GM19025 (cell line): Measurements from ENCODE around the gene TUFM.
"Not testable (repeated sequence)": the region's sequence is repeated elsewhere in the genome, so short reads cannot be mapped to it uniquely, and the experiment has no call there.

Experiments used
- ATAC-seq: cut with Tn5 transposase; IDR thresholded peaks from one replicate; pipeline ENCODE4 v1.9.1; 2021; ENCODE audit warnings: mild to moderate bottlenecking, low read depth, moderate library complexity; ENCODE audit not compliant: unreplicated experiment

The TUFM gene

GRCh38 chr16:28820016-28820415 is 26.1 kb downstream of the TUFM start:
- ATAC-seq: no peak

GRCh38 chr16:28807445-28808120 is 38.6 kb downstream of the TUFM start:
- not testable (repeated sequence) for ATAC-seq

DNA sequence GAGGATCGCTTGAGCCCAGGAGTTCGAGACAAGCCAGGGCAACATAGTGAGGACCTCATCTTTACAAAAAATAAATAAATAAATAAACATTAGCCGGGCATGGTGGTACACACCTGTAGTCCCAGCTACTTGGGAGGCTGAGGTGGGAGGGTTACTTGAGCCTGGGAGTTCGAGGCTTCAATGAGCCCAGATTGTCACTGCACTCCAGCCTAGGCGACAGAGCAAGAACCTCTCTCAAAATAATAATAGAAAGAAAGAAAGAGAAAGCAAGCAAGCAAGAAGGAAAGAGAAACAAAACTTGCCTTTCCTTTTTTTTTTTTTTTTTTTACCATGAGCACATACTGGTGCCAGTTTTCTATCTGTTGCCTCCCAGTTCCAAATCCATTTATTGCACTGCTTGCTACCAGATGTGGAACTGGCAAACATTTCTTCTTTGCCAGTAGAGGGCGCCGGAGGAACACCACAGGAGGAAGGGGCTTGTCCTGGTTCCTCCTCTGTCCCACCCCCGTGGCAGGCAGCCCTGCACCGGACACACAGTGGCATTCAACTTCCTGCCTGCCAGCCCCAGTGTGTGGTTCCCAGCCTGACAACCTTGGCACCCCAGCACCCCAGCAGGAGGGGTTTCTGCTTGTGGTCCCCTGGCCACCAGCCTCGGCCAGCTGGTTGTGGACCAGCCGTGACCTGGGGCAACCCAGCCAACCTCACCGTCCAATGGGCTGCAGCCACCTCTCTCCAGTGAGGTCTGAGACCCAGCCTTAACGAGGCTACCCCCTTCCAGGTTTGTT is 43.7 kb downstream of the TUFM start:
- ATAC-seq: peak; percentile 66
